Esophagus (tissue), 2 donors: ENCODE results near the gene SESN3. TPM values are rescaled to one million over a fixed set of nuclear protein-coding genes. Genes with fewer than 3 reads are reported as not detected.
"Not testable (repeated sequence)": the region's sequence is repeated elsewhere in the genome, so short reads cannot be mapped to it uniquely, and the experiment has no call there.

ENCODE experiments used
- H3K27ac ChIP-seq, 2 donors: one replicate each; pipeline ENCODE4 v1.5.1; 2013; ENCODE audit warnings: low read depth in 2 of 2, mild to moderate bottlenecking in 2 of 2, inconsistent platforms in 1 of 2, low read length in 1 of 2, moderate library complexity in 1 of 2
- H3K27me3 ChIP-seq, 2 donors: one replicate each; pipeline ENCODE4 v1.6.1; 2013; ENCODE audit warnings: low read length in 2 of 2, control low read depth in 1 of 2, mild to moderate bottlenecking in 1 of 2; ENCODE audit not compliant: insufficient read depth in 2 of 2, control insufficient read depth in 1 of 2
- H3K36me3 ChIP-seq, 2 donors: one replicate each; pipeline ENCODE4 v1.6.1; 2013; ENCODE audit warnings: low read length in 1 of 2; ENCODE audit not compliant: control insufficient read depth in 2 of 2, insufficient read depth in 2 of 2
- H3K4me1 ChIP-seq, 2 donors: one replicate each; pipeline ENCODE4 v1.6.1; 2013; ENCODE audit warnings: low read length in 1 of 2; ENCODE audit not compliant: control insufficient read depth in 2 of 2, insufficient read depth in 2 of 2
- H3K4me3 ChIP-seq, 2 donors: one replicate each; pipeline ENCODE4 v1.5.1; 2013; ENCODE audit warnings: low read length in 2 of 2, mild to moderate bottlenecking in 2 of 2, low read depth in 1 of 2, moderate library complexity in 1 of 2
- H3K9me3 ChIP-seq, 2 donors: one replicate each; pipeline ENCODE4 v1.6.1; 2013; ENCODE audit warnings: mild to moderate bottlenecking in 2 of 2, low read depth in 1 of 2, low read length in 1 of 2, moderate library complexity in 1 of 2; ENCODE audit not compliant: control insufficient read depth in 2 of 2, insufficient read depth in 1 of 2
- WGBS, 2 donors: extraction: QIAGEN DNeasy Blood & Tissue Kit; methylation state at CpG; one replicate each; pipeline ENCODE4 v1.1.7; 2013; 5-methylcytosine and 5-hydroxymethylcytosine counted together
- polyA plus RNA-seq, 2 donors: library from polyadenylated mRNA; stranded (reverse); fragments of 200-250 nt; gene quantifications; one replicate each; pipeline ENCODE4 v1.2.3, GENCODE V29; 2013
- donor health status: healthy with polysubstance abuse.
- donor health status: Bipolar disorder and iron deficiency.

Gene SESN3
- polyA plus RNA-seq, result 1 to 10 TPM; 3.7 TPM

- peak within 1 kb of the TSS; percentile 93 to 95 for H3K27ac ChIP-seq
These were observed at the start of gene SESN3 for GRCh38 chr11:95231127-95231880. SESN3 (minus strand) TSS chr11:95231202; CDS start chr11:95230860, 342 bp downstream.

GRCh38 chr11:95279921-95280868 is 49.2 kb upstream of the SESN3 start:
- Histone ChIP-seq H3K27ac (no peak overlapping the region), H3K4me3 (no peak overlapping the region), H3K4me1 (no peaks in the 10 kb centered on the region), H3K9me3 (no peaks in the 10 kb centered on the region), H3K27me3 (no peaks in the 10 kb centered on the region), H3K36me3 (no peaks in the 10 kb centered on the region)
- WGBS, 2 donors, result 38 to 48% methylated on average over 6 of the region's 6 CpGs

More at GRCh38 chr11:95231127-95231880, at the start of gene SESN3:
- no peaks in the 10 kb centered on the region for H3K36me3 ChIP-seq
- 1% methylated on average over 36 to 40 of the region's 40 CpGs for WGBS, 2 donors
- H3K9me3 ChIP-seq, result no peaks in the 10 kb centered on the region
- peak within 1 kb of the TSS; percentile 78 to 98 for H3K4me3 ChIP-seq
- H3K27me3 ChIP-seq, result no peaks in the 10 kb centered on the region
- no peaks in the 10 kb centered on the region for H3K4me1 ChIP-seq

GRCh38 chr11:95277868-95278267 is 46.9 kb upstream of the SESN3 start:
- Histone ChIP-seq H3K36me3 (no peaks in the 10 kb centered on the region), H3K4me3 (no peak overlapping the region), H3K9me3 (no peaks in the 10 kb centered on the region), H3K27me3 (no peaks in the 10 kb centered on the region), H3K27ac (no peak overlapping the region), H3K4me1 (no peaks in the 10 kb centered on the region)
- WGBS, 2 donors, result 81 to 83% methylated on average over 2 of the region's 2 CpGs

GRCh38 chr11:95276139-95276538 is 45.1 kb upstream of the SESN3 start:
- no peaks in the 10 kb centered on the region for H3K9me3 ChIP-seq
- H3K27ac ChIP-seq, result no peak overlapping the region
- H3K4me1 ChIP-seq, result no peaks in the 10 kb centered on the region
- H3K27me3 ChIP-seq, result no peaks in the 10 kb centered on the region
- no peaks in the 10 kb centered on the region for H3K36me3 ChIP-seq
- no peak overlapping the region for H3K4me3 ChIP-seq
- 86 to 88% methylated on average over 4 of the region's 4 CpGs for WGBS, 2 donors

GRCh38 chr11:95273618-95274017 is 42.6 kb upstream of the SESN3 start:
- H3K27ac ChIP-seq, H3K9me3 ChIP-seq, H3K4me3 ChIP-seq, H3K4me1 ChIP-seq, H3K27me3 ChIP-seq, H3K36me3 ChIP-seq: not testable (repeated sequence)
- 91 to 92% methylated on average over 5 of the region's 5 CpGs for WGBS, 2 donors

- Histone ChIP-seq H3K9me3 (no peaks in the 10 kb centered on the region), H3K4me1 (no peaks in the 10 kb centered on the region), H3K27me3 (no peaks in the 10 kb centered on the region), H3K27ac (no peak overlapping the region), H3K36me3 (no peaks in the 10 kb centered on the region), H3K4me3 (no peak overlapping the region)
- 82 to 85% methylated on average over 5 of the region's 5 CpGs for WGBS, 2 donors
These were observed 38.2 kb upstream of the SESN3 start for GRCh38 chr11:95269036-95269819.

GRCh38 chr11:95268391-95268790 is 37.4 kb upstream of the SESN3 start:
- no peaks in the 10 kb centered on the region for H3K27me3 ChIP-seq
- WGBS, 2 donors, result 71 to 72% methylated on average over 1 of the region's 1 CpG
- H3K9me3 ChIP-seq, result no peaks in the 10 kb centered on the region
- no peaks in the 10 kb centered on the region for H3K4me1 ChIP-seq
- no peak overlapping the region for H3K27ac ChIP-seq
- no peaks in the 10 kb centered on the region for H3K36me3 ChIP-seq
- no peak overlapping the region for H3K4me3 ChIP-seq

GRCh38 chr11:95267601-95268213 is 36.7 kb upstream of the SESN3 start:
- Histone ChIP-seq H3K9me3 (no peaks in the 10 kb centered on the region), H3K4me3 (no peak overlapping the region), H3K27ac (no peak overlapping the region), H3K4me1 (no peaks in the 10 kb centered on the region), H3K27me3 (no peaks in the 10 kb centered on the region), H3K36me3 (no peaks in the 10 kb centered on the region)
- WGBS, 2 donors, result 47 to 50% methylated on average over 1 of the region's 1 CpG
